T-helper 2 cell treated with Interferon-gamma antibody and Interleukin-4, amounts not matched to agents 100 ng/mL and 5 ng/mL, for 36 hours (primary cell): Measurements from ENCODE around the gene KIAA1958. TPM values are rescaled to one million over a fixed set of nuclear protein-coding genes. Genes with fewer than 3 reads are reported as not detected.
"Not testable (repeated sequence)": the region's sequence is repeated elsewhere in the genome, so short reads cannot be mapped to it uniquely, and the experiment has no call there.

Source experiments
- intact Hi-C: fragments of 100-400 bp; cut with micrococcal nuclease; formaldehyde crosslinking; loops from one replicate; pipeline ENCODE4 v1.15.1; 2023
- total RNA-seq: library from RNA; stranded (reverse); gene quantifications from 2 replicates; pipeline ENCODE4 v1.2.3, GENCODE V29; 2022

The KIAA1958 gene
- total RNA-seq, 1 donor from 2014 or later, result 8.0 TPM

DNA sequence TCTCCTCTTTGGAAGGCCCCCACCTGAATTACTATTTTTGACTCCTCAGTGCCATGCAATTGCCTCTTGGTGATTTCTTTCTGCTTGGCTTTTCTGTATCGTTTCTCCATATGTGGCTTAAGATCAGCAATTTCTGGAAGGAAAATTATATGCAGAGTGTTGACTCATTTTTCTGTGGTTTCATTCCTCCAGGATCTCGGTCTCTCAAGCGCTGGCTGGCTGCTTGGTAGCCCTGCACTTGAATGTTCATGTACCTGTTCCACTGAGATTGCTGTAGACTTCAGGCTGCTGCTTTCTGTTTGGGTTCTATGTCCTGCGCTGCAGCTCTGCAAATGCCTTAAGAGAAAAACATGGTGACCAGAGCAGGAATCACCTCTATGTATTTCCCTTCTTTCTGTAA lies 153.7 kb downstream of the KIAA1958 start:
- intact Hi-C loops, result no loop called here

DNA sequence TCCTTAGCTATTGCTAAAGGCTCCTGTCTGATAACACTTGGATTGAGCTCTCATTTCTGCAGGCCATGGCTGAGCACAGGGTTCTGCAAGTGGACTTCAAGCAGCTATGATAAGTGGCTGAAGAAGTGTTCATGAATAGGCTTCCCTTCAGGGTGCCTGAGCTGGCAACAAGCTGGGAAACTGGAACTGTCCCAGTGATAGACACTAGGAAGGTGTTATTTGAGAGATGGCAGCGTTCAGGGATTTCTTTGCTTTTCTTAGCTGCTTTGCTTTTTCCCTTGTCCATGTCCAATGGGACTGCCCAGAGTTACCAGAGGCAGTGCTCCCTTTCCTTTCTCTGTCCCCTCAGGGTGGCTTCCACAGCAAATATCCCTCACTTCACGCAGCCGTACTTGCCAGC lies 155.5 kb downstream of the KIAA1958 start:
- intact Hi-C loops, result no loop called here

DNA sequence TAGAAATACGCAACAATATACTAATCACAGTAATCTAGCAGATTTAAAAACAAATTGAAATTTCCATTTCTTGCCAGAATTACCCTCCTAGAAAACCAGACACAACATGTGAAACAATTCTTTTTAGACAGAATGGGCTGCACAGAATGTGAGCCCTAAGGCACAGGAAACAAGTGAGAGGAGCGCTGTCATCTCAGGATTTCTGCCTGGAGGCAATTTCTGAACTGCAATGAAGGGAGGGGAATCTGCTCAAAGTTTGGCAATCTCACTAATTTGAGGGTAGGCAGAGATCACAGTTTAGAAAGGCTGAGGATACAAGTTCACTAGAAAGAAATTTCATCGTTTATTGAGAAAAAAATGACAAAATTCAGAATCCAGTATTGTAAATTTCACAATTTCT lies 161.0 kb downstream of the KIAA1958 start:
- intact Hi-C loops, result no loop called here

DNA sequence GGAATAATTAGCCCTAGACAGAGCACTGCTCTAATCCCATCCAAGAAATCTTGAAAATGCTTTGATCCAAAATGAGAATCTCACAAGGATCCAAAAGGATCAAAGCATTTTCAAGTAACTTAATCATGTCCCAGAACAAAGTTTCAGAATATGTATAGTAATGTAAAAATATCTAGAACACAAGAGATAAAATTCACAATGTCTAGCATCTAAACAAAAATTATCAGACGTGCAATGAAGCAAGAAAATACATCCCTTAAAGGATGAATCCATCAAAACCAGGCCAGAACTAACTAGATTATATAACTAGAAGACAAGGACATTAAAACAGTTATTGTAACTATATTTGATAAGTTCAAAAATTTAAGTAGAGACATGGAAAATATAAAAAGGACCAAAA lies 162.0 kb downstream of the KIAA1958 start:
- intact Hi-C loops, result no loop called here

DNA sequence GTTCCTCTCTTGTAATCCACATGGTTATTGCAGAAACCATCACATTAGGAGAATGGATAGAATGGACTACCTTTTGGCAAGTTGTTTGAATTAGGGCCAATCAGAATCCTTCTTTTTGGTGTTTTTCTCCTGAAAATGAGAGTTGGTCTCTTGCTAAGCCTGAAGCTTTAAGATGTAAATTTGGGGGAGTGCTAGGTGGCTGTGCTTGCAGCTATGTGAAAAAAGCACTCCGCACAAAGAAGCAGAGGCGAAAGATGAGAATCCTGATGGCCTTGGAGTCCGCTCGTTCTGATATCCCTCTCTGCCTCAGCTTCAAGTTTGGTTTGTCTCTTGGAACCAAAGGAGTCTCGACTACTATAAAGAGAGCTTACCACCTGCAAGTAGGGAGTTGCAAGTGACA lies 167.7 kb downstream of the KIAA1958 start:
- intact Hi-C loops, result no loop called here

DNA sequence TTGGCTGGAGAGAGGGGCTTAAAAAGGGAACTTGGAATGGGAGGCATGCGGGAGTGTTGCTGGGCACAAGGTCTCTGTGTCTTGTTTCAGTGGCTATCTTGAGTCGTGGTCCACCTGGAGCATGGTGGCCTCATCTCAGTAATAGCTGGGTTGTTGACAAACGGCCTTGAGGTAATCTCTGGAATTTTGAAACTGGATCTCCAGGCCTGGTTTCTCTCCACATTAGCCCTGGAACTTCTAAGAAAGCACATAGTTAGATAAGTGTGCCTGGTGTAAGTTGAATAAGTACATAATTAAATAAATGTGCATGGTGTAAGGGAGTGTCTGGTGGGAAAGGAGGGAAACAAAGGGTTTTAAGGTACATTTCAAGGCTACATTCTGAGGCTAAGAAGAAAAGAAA lies 169.0 kb downstream of the KIAA1958 start:
- intact Hi-C loops, result no loop called here

DNA sequence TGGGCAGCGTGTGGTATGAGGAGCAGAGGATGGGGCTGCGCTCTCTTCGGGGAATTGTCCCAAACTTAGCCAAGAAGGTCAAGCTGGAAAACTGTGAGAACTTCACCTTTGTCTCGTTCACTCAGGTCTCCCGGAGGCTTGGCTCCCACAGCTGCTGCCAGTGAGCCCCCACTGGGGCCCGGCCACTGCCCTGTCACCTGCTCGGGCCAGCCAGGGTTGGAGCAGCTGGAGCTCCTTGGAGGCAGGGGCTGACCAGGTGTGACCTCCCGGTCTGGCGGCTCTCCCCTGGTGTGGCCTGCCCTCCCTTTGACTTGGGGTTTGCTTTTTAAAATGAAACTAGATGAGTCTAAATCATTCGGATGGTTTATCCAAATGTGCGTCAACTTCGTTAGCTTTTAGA lies 173.3 kb downstream of the KIAA1958 start:
- intact Hi-C loops, result no loop called here

DNA sequence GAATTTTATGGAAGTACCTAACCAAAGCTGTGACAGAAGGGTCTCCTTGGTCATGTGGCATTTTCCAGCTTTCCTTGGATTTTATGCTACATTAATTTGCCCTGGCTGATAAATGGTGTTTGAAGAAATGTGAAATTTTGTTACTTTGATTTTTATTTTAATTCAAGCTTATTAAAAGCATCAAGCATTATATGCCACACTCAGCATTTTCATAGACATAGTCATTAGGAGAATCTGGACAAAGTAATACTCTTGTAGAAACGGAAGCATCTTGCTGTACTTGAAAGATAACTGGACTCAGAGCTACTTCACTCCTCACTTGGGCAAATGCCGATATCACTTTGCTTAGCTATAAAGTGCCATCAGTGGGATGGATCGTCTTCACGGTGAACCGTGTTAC lies 177.1 kb downstream of the KIAA1958 start:
- intact Hi-C loops, result no loop called here

DNA sequence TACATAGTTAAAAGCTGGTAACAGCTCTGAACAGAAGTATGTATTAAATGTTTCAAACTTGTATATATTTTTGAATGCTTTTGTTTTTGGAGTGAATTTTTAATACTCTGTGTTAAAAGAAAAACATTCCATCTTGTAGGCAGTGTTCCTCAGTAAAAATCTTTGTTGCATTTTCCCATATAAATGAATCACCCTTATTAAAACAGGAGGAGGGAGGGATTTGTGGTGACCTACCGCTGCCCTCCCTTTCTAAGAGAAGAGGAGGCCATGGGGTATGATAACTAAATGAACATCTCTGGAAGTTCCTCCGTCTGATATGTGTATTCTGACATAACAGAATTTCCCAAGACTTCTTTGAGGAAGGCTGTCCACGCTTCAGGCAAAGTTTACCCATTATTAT lies 177.9 kb downstream of the KIAA1958 start:
- intact Hi-C loops, result no loop called here

DNA sequence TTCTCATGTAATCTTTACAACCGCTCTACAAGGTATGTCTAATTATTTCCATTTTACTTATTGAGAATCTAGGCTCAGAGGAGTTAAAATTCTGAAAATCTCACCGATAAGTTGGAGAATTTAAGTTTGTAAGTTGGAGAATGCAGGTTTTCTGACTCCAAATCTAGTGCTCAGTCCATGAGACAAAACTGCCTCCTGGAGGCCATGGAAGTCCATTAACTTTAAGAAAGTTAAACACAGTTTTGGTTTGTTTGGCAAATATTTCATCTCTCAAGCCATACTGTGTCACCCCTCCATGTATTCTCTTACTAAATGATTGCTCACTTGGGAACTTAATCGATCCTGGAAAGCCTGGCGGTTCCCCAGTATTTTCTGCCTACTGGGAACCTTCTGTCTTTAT lies 178.7 kb downstream of the KIAA1958 start:
- intact Hi-C loops, result no loop called here

DNA sequence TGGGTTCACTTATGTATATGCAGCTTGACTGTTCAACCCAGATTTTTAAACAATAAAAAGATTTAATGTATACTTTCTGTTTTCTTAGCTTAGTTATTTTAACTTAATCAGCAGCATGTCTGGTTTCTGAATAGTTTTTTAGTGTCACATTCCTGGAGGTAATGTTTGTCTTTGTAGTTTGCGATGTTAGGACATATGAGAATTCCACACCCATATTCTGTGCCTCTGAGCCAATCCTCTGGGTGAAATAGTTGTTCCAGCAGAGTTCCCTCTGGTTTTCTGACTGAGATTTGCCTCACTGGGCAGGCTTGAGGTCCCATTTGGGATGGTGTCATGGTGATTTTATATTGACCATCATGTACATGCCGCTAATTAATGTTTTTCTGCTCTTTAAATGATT lies 182.7 kb downstream of the KIAA1958 start:
- intact Hi-C loops, result no loop called here

DNA sequence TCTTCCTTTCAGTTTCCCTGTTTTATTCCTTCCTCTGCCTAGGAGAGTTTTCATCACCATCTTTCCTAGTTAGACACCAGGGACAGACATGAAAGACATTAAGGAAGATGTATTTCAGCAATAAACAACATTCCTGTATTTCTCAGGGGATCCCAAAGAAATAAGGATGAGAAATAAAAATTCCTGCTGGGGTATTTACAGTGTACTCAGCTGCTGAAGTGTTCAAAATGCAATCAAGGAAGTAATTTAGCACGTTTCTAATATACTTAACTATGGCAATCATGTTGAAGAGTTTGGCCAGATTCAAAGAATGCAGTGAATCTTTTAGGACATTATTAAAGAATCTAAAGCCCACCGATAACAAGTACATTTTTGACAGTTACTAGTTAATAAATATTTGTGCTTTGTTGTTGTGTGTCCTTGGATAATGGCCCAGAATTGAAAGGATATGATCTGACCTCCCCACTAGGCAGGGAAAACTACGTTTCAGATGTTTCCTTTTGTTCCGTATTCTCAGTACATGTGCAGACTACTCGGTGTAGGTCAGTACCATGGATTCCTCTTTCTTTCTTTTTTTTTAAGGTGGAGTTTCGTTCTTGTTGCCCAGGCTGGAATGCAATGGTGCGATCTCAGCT lies 184.5 kb downstream of the KIAA1958 start:
- intact Hi-C loops, result no loop called here

DNA sequence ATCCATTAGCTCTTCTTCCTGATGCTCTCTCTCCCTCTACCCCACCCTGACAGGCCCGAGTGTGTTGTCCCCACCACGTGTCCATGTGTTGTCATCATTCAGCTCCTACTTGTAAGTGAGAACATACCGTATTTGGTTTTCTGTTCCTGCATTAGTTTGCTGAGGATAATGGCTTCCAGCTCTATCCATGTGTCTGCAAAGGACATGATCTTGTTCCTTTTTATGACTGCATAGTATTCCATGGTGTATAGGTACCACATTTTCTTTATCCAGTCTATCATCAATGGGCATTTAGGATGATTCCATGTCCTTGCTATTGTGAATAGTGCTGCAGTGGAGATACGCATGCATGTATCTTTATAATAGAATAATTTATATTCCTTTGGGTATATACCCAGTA lies 186.6 kb downstream of the KIAA1958 start:
- intact Hi-C loops, result not testable (repeated sequence)

DNA sequence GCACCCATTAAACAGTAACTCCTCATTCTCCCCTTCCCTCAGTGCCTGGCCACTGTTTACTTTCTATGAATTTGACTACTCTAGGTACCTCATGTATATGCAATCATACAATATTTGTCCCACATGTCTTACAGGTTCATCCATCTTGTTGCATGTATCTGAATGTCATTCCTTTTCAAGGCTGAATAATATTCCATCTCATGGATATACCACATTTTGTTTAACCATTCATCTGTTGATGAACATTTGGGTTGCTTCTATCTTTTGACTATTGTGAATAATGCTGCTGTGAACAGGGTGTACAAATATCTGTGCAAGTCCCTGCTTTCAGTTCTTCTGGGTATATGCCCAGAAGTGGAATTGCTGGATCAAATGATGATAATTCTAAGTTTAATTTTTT lies 190.4 kb downstream of the KIAA1958 start:
- intact Hi-C loops, result no loop called here

DNA sequence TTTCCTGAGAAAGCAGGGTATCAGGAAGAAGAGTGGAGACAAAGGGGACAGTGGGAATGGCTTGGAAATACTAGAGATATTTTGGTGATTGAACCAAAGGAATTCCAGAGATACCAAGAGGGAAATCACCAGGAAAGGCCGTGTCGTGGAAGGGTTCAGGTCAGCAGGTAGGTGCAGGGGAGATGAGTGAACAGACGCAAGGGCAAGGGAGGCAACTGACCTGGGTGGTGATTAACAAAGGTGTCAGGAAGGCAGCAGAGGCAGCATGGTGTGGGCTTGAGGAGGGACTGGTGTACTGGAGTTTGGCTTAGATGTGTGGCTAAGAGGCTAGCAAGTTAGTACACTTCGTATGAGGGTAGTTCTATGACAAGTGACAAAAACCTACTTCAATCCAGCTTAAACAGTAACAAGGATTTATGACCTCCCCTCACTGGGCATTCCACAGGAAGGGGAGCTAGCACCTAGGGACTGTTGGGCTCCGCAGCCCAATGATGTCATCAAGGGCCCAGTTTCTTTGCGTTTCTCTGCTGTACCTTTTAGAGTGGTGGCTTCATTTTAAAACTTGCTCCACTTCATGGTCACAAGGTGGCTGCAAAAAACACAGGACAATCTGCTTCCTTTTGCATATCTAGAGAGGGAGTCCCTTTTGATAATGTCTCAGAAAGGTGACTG lies 194.2 kb downstream of the KIAA1958 start:
- intact Hi-C loops, result no loop called here

DNA sequence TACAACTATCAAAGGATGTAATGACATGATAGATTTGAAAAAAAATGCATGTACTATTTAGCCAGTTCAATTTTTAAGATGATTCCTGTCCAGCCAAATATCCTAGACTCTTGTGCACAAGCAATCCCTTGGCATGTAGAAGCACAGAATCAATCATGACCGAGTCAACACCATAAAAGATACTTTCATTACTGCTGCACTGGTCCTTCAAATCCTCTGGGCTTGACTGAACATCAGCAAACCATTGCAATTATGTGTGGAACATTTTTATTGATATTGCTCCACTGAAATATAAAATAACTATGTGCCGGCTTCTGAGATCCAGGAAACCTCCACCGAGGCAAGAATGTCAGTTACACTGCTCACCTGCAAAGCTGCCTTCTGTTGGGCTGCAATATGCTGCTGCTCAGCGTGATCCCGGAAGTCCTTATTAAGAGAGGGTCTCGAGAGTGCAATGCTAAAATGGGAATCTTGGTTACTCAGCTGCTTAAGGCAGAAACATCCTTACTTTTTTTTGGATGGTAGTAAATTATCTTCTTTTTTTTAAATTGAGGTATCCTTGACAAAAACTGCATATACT lies 202.6 kb downstream of the KIAA1958 start:
- intact Hi-C loops, result no loop called here

DNA sequence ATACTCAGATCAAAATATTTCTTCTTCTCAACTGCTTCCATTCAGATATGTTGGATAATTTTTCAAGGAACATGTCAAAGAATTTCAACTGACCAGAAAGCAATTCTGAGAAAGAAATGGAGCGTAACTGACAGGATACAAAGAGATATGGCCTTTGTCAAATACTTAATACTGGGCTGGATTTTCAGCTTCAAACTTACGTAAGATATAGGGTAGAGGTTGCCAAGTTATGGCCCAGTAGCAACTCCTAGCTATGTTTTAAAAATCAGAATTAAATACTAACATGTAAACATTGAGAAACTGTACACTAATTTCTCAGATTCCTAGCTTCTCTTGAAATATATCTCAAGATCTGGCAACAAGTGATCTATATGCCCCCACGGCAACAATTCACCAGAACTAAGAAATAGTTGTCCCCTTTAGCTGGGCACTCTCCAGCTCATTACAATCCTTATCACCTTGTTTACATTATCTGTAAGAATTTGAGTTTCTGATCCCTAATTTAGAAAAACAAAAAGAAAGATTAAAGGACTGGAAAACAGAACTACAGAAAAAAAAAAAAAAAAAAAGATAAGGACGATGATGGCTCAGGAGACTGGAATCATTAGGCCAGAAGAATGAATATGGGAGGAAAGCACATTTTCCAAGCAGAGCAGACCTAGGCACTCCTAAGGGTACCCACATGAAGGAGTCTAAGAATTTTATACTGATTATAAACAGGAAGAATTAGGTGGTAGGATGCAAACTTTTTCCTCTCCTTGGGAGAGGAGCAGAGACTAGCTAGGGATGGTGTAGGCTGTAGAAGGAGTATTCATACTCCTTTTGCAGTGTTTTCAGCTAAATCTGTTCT lies 208.3 kb downstream of the KIAA1958 start:
- intact Hi-C loops, result no loop called here

DNA sequence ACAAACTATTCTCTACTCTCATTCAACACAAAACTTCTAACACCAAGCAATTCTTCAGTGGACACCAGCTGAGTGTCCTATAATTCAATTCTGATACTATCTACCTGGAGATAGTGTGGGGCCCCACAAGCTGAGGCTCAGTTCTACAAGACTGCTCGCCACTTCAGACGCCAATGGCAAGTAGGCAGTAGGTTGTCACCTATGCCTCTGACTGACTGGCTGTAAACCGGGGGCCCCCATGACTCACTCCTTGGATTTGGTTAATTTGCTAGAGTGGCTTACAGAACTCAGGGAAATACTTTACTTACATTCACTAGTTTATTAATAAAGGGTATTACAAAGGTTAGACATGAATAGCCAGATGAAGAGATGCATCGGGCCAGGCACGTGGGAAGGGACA lies 209.8 kb downstream of the KIAA1958 start:
- intact Hi-C loops, result no loop called here

DNA sequence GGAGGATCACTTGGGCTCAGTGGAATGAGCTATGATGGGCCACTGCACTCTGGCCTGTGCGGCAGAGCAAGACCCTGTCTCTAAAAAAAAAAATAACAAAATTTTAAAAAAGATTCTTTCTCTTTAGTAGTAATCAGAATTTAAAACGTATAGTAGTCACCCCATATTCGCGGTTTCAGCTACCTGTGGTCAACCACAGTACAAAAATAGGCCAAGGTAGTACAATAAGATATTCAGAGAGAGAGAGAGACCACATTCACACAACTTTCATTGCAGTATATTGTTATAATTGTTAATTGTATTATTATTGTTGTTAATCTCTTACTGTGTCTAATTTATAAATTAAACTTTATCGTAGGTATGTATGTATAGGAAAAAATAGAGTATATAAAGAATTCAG lies 212.6 kb downstream of the KIAA1958 start:
- intact Hi-C loops, result no loop called here

DNA sequence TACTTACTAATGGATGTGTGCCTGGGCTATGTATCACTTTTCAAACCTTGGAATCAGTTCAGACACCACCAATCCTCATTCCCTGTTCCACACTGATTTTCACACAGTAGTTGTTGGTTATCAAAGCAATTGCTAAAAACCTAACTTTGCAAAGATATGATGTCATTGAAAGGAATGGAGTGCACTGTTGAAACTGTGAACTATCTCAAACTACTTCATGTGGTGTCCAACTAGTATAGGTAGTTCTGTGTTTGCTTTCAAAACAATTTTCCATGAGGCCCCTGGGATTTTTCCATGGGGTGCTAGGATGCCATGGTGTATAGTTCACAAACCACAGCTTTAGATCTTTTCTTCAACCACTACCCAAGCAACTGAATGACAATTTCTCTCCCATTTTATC lies 213.5 kb downstream of the KIAA1958 start:
- intact Hi-C loops, result no loop called here

DNA sequence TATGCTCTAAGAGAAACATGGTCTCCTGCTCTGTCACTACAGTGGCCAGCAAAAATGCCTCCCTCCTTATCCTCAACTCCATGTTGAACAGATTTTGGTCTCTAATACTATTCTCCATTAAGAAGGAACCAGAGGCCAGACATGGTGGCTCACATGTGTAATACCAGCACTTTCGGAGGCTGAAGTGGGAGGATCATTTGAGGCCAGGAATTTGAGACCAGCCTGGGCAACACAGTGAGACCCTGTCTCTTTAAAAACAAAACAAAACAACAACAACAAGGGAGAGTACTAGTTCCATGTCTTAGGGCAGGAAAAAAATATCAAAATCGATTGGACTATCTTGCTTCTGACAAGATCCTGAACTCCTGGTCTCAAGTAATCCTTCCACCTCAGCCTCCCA lies 216.7 kb downstream of the KIAA1958 start:
- intact Hi-C loops, result no loop called here

DNA sequence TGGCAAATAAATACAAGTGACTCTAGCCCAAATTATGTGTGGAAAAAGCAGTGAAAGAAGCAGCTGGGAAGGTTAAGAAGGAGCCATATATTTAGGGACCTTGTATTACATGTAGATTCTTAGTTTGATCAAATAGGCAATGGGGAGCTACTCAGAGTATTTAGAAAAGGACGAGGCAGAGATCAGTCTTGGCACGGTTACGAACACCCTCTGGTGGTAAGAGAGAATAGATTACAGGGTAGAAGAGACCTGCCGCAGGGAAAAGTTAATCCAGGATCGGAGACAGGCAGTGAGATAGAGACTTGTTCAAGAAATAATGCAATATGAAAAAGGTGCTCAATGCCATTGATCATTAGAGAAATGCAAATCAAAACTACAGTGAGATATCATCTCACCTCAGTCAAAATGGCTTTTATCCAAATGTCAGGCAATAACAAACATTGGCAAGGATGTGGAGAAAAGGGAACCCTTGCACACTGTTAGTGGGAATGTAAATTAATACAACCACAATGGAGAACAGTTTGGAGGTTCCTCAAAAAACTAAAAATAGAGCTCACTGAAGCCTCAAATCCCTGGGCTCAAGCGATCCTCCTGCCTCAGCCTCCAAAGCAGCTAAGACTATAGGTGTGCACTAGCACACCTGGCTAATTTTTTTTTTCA lies 219.3 kb downstream of the KIAA1958 start:
- intact Hi-C loops, result no loop called here
